Adrenal gland (tissue), 5 donors: ENCODE data around the gene PARP16.

Source experiments
- POLR2A ChIP-seq, 2 donors: fragments of 450-650 bp; IDR thresholded peaks; one replicate each; pipeline ENCODE4 v1.6.1; 2017; ENCODE audit warnings: antibody characterized with exemption in 2 of 2, mild to moderate bottlenecking in 2 of 2, moderate library complexity in 1 of 2
- TF ChIP-seq, protein P1 (sequence below), 6 experiments: fragments of 450-650 bp in 4 of 6; fragments of 200-600 bp in 2 of 6; sonication (generic) in 1 of 6; IDR thresholded peaks; 1 replicate in 5 of 6; 2 replicates in 1 of 6; pipeline versions ENCODE4 v1.5.1 to v1.8.0; 2016 to 2021; ENCODE audit warnings: antibody characterized with exemption in 6 of 6, mild to moderate bottlenecking in 2 of 6, moderate library complexity in 1 of 6
- donor health status: DM: no; HTN: no; CAD: no.

DNA sequence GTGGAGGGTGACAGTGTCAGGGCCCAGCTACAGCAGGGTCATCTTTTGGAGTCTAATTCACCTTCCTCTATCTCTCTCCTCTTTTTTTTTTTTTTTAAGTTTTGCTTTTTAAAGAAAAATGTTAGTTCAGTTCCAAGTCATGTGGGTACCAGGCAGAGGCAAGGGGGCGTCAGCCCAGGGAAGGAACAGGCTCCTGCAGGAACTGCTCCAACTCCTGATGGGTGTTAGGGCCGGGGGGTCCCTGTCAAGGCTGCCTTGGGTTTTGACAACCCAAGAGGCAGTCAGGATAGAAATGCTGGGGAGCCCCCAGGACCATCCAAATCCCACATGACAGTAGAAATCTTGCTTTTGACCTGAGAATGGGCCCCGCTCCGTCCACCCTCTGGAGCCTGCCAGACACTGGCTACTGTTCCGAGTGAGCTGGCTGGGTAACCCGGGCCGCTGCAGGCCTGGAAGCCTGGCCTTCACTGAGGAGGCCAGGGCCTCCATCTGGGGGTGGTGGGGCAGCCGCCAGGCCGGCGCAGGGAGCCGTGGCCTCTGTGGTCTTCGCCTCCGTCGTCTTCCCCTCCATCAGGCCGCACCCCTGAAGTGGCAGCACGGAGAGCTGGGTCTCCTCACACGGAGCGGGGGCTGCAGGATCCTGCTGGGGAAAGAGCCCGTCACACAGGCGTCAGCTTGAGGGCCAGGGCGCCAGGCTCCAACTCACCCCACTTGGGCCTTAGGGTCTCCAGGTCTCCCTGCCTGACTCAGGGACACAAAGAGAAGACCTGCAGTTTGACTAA, 42.0 kb upstream of the PARP16 start:
- TF ChIP-seq, protein P1, sequence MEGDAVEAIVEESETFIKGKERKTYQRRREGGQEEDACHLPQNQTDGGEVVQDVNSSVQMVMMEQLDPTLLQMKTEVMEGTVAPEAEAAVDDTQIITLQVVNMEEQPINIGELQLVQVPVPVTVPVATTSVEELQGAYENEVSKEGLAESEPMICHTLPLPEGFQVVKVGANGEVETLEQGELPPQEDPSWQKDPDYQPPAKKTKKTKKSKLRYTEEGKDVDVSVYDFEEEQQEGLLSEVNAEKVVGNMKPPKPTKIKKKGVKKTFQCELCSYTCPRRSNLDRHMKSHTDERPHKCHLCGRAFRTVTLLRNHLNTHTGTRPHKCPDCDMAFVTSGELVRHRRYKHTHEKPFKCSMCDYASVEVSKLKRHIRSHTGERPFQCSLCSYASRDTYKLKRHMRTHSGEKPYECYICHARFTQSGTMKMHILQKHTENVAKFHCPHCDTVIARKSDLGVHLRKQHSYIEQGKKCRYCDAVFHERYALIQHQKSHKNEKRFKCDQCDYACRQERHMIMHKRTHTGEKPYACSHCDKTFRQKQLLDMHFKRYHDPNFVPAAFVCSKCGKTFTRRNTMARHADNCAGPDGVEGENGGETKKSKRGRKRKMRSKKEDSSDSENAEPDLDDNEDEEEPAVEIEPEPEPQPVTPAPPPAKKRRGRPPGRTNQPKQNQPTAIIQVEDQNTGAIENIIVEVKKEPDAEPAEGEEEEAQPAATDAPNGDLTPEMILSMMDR (IDR thresholded peaks at IDR 0.05): no peak
- no peak for TF ChIP-seq POLR2A (IDR thresholded peaks at IDR 0.05)
